H9 (cell line): ENCODE results near the gene RAB1A. TPM values are rescaled to one million over a fixed set of nuclear protein-coding genes. Genes with fewer than 3 reads are reported as not detected.

Source experiments
- DNase-seq: peaks from one replicate; pipeline ENCODE4 v3.0.0-alpha.2; 2017
- H2AFZ ChIP-seq: one replicate; pipeline ENCODE4 v1.6.1; 2013; ENCODE audit warnings: mild to moderate bottlenecking, low read length, control low read depth, moderate library complexity
- H2AK5ac ChIP-seq: 2 replicates; pipeline ENCODE4 v1.6.1; 2013; ENCODE audit warnings: low read length, control low read depth, mixed read lengths; ENCODE audit not compliant: insufficient read length
- H2BK120ac ChIP-seq: one replicate; pipeline ENCODE4 v1.6.1; 2013; ENCODE audit warnings: low read depth, mild to moderate bottlenecking, low read length, control low read depth, inconsistent platforms; ENCODE audit not compliant: poor library complexity, severe bottlenecking
- H2BK12ac ChIP-seq: 2 replicates; pipeline ENCODE4 v1.6.1; 2013; ENCODE audit warnings: low read length, control low read depth, mixed read lengths, low read depth; ENCODE audit not compliant: insufficient read length
- H2BK15ac ChIP-seq: 2 replicates; pipeline ENCODE4 v1.6.1; 2013; ENCODE audit warnings: low read depth, low read length, control low read depth
- H2BK20ac ChIP-seq: one replicate; pipeline ENCODE4 v1.6.1; 2013; ENCODE audit warnings: low read depth, mild to moderate bottlenecking, low read length, control low read depth, inconsistent platforms; ENCODE audit not compliant: poor library complexity, severe bottlenecking
- H2BK5ac ChIP-seq: 2 replicates; pipeline ENCODE4 v1.6.1; 2013; ENCODE audit warnings: low read length, control low read depth, mixed read lengths; ENCODE audit not compliant: insufficient read length
- H3K14ac ChIP-seq: 2 replicates; pipeline ENCODE4 v1.6.1; 2013; ENCODE audit warnings: low read length, control low read depth; ENCODE audit not compliant: insufficient read depth
- H3K18ac ChIP-seq: 2 replicates; pipeline ENCODE4 v1.6.1; 2013; ENCODE audit warnings: low read depth, mild to moderate bottlenecking, mixed read lengths, low read length, control low read depth; ENCODE audit not compliant: insufficient read length
- H3K23ac ChIP-seq: 2 replicates; pipeline ENCODE4 v1.6.1; 2013; ENCODE audit warnings: low read length, control low read depth, mixed read lengths, low read depth; ENCODE audit not compliant: insufficient read length
- H3K23me2 ChIP-seq: 2 replicates; pipeline ENCODE4 v1.6.1; 2013; ENCODE audit warnings: low read depth, mild to moderate bottlenecking, mixed read lengths, low read length, control low read depth; ENCODE audit not compliant: insufficient read length, poor library complexity, severe bottlenecking
- H3K27ac ChIP-seq: 2 replicates; pipeline ENCODE4 v1.5.1; 2013; ENCODE audit warnings: low read length, control low read depth, mixed read lengths, low read depth; ENCODE audit not compliant: insufficient read length
- H3K27me3 ChIP-seq: 2 replicates; pipeline ENCODE4 v1.6.1; 2013; ENCODE audit warnings: low read length, control low read depth, inconsistent platforms; ENCODE audit not compliant: insufficient read depth
- H3K4ac ChIP-seq: 2 replicates; pipeline ENCODE4 v1.6.1; 2013; ENCODE audit warnings: low read depth, mild to moderate bottlenecking, control low read depth, inconsistent platforms, low read length, moderate library complexity
- H3K4me1 ChIP-seq: 2 replicates; pipeline ENCODE4 v1.6.1; 2013; ENCODE audit warnings: low read length, control low read depth, inconsistent platforms; ENCODE audit not compliant: insufficient read depth
- H3K4me2 ChIP-seq: 2 replicates; pipeline ENCODE4 v1.6.1; 2013; ENCODE audit warnings: low read length, control low read depth, mixed read lengths; ENCODE audit not compliant: insufficient read length, insufficient read depth
- H3K56ac ChIP-seq: 2 replicates; pipeline ENCODE4 v1.6.1; 2013; ENCODE audit warnings: low read depth, mild to moderate bottlenecking, mixed read lengths, low read length, control low read depth; ENCODE audit not compliant: insufficient read length
- H3K79me1 ChIP-seq: 2 replicates; pipeline ENCODE4 v1.6.1; 2013; ENCODE audit warnings: low read depth, mild to moderate bottlenecking, moderate library complexity, low read length, control low read depth, inconsistent platforms; ENCODE audit not compliant: insufficient read depth, poor library complexity, severe bottlenecking
- H3K79me2 ChIP-seq: 2 replicates; pipeline ENCODE4 v1.6.1; 2013; ENCODE audit warnings: low read length, control low read depth, inconsistent platforms; ENCODE audit not compliant: insufficient read depth
- H3K9ac ChIP-seq: 2 replicates; pipeline ENCODE4 v1.6.1; 2013; ENCODE audit warnings: low read length, control low read depth, mixed read lengths; ENCODE audit not compliant: insufficient read length; ENCODE audit errors: extremely low read depth
- H3K9me3 ChIP-seq: one replicate; pipeline ENCODE4 v1.6.1; 2013; ENCODE audit warnings: low read depth, low read length, inconsistent platforms; ENCODE audit not compliant: control insufficient read depth
- H3T11ph ChIP-seq: one replicate; pipeline ENCODE4 v1.6.1; 2013; ENCODE audit warnings: mild to moderate bottlenecking, low read length, control low read depth, inconsistent platforms
- H4K20me1 ChIP-seq: one replicate; pipeline ENCODE4 v1.6.1; 2013; ENCODE audit not compliant: control insufficient read depth, insufficient read length, insufficient read depth
- H4K5ac ChIP-seq: 2 replicates; pipeline ENCODE4 v1.6.1; 2013; ENCODE audit warnings: low read depth, mild to moderate bottlenecking, mixed read lengths, low read length, control low read depth; ENCODE audit not compliant: insufficient read length
- H4K8ac ChIP-seq: replicated peaks from 2 replicates; pipeline ENCODE4 v1.6.1; 2013; ENCODE audit warnings: low read length, control low read depth, mixed read lengths, low read depth; ENCODE audit not compliant: insufficient read length
- H4K91ac ChIP-seq: 2 replicates; pipeline ENCODE4 v1.6.1; 2013; ENCODE audit warnings: low read depth, mild to moderate bottlenecking, moderate library complexity, mixed read lengths, low read length, control low read depth; ENCODE audit not compliant: insufficient read length
- H3K27ac Mint-ChIP-seq, 3 experiments: 2 replicates in 2 of 3; 3 replicates in 1 of 3; pipeline ENCODE4 v1.8.0; 2020 to 2021; ENCODE audit warnings: mixed read lengths in 3 of 3, mild to moderate bottlenecking in 1 of 3, moderate library complexity in 1 of 3
- H3K27me3 Mint-ChIP-seq: 2 replicates; pipeline ENCODE4 v1.8.0; 2021; ENCODE audit warnings: low read depth, mild to moderate bottlenecking, moderate library complexity, mixed read lengths
- H3K36me3 Mint-ChIP-seq, 3 experiments: 2 replicates in 2 of 3; 3 replicates in 1 of 3; pipeline ENCODE4 v1.8.0; 2020 to 2021; ENCODE audit warnings: low read depth in 3 of 3, mixed read lengths in 3 of 3; ENCODE audit not compliant: insufficient read depth in 1 of 3
- H3K4me1 Mint-ChIP-seq, 2 experiments: 2 replicates each; pipeline ENCODE4 v1.8.0; 2020; ENCODE audit warnings: mixed read lengths in 2 of 2
- H3K4me3 Mint-ChIP-seq, 2 experiments: 2 replicates in 1 of 2; 3 replicates in 1 of 2; pipeline ENCODE4 v1.8.0; 2020 to 2021; ENCODE audit warnings: mild to moderate bottlenecking in 2 of 2, mixed read lengths in 2 of 2, moderate library complexity in 1 of 2
- H3K9me3 Mint-ChIP-seq, 2 experiments: 2 replicates in 1 of 2; 3 replicates in 1 of 2; pipeline ENCODE4 v1.8.0; 2020; ENCODE audit warnings: mild to moderate bottlenecking in 2 of 2, mixed read lengths in 2 of 2, moderate library complexity in 1 of 2
- CTCF ChIP-seq: fragments of 200-600 bp; sonication (generic); conservative IDR thresholded peaks from 3 replicates; pipeline ENCODE4 v1.8.0; 2021; ENCODE audit warnings: antibody characterized with exemption, mild to moderate bottlenecking
- WGBS: extraction: QIAGEN DNeasy Blood & Tissue Kit; methylation state at CpG from one replicate; pipeline ENCODE4 v1.1.7; 2013; ENCODE audit warnings: missing lambda C conversion rate, low lambda C conversion rate, mixed read lengths; ENCODE audit not compliant: insufficient read length; ENCODE audit errors: extremely low coverage; 5-methylcytosine and 5-hydroxymethylcytosine counted together
- total RNA-seq: library from RNA; stranded (reverse); gene quantifications from 2 replicates; pipeline ENCODE4 v1.2.1, GENCODE V29; 2021

Gene RAB1A
- total RNA-seq, 1 experiment from 2014 or later: 112 TPM

GRCh38 chr2:65103013-65103715 lies 26.7 kb downstream of the RAB1A start:
- no peak overlapping the region for H3K27ac Mint-ChIP-seq
- Histone ChIP-seq H3K27ac (no peak overlapping the region), H2BK120ac (no peak overlapping the region), H2BK15ac (no peak overlapping the region), H4K20me1 (no peaks in the 10 kb centered on the region), H3K9ac (no peak overlapping the region), H3K56ac (no peak overlapping the region), H4K8ac (no peak overlapping the region), H3K14ac (no peak overlapping the region), H3K27me3 (no peaks in the 10 kb centered on the region), H2BK20ac (no peak overlapping the region), H2BK5ac (no peak overlapping the region), H3T11ph (no peak overlapping the region), H3K18ac (no peak overlapping the region), H3K4me2 (no peak overlapping the region), H2AFZ (no peak overlapping the region), H2BK12ac (no peak overlapping the region), H2AK5ac (no peak overlapping the region), H4K91ac (no peak overlapping the region), H3K4ac (no peak overlapping the region), H3K79me1 (peaks cover 10% of the 10 kb centered on the region), H3K23me2 (no peaks in the 10 kb centered on the region), H3K9me3 (no peaks in the 10 kb centered on the region), H4K5ac (no peak overlapping the region), H3K23ac (no peak overlapping the region), H3K79me2 (peaks cover 5% of the 10 kb centered on the region; the same call in 1 of the 2 replicates), H3K4me1 (no peaks in the 10 kb centered on the region)
- TF ChIP-seq CTCF: no peak
- WGBS: no CpG with 5 or more reads among the region's 6 CpGs
- no peaks in the 10 kb centered on the region for H3K9me3 Mint-ChIP-seq
- H3K36me3 Mint-ChIP-seq: peaks cover 9 to 42% (median 26%) of the 10 kb centered on the region in 3 experiments
- no peak for DNase-seq
- no peaks in the 10 kb centered on the region for H3K4me1 Mint-ChIP-seq
- H3K27me3 Mint-ChIP-seq: no peaks in the 10 kb centered on the region
- no peak overlapping the region for H3K4me3 Mint-ChIP-seq
